GM12892 (cell line): ENCODE data around the gene PROX1.

ENCODE experiments used
- POLR2A ChIP-seq: IDR thresholded peaks from 2 replicates; pipeline ENCODE4 v1.6.1; 2011; ENCODE audit warnings: low read depth, low read length, control low read depth
- POLR2AphosphoS5 ChIP-seq: IDR thresholded peaks from 2 replicates; pipeline ENCODE4 v1.6.1; 2011; ENCODE audit warnings: low read depth, low read length, control low read depth
- TAF1 ChIP-seq: IDR thresholded peaks from 2 replicates; pipeline ENCODE4 v1.6.1; 2011; ENCODE audit warnings: low read depth, mild to moderate bottlenecking, control low read depth, low read length, borderline replicate concordance

GRCh38 chr1:214075999-214076707 lies 88.4 kb downstream of the PROX1 start:
- TF ChIP-seq POLR2AphosphoS5, result no peak
- TF ChIP-seq POLR2A, result no peak
- no peak for TF ChIP-seq TAF1
